Mammary epithelial cell (primary cell): ENCODE results near the gene PLCH1.

Experiments
- EZH2 ChIP-seq: IDR thresholded peaks from 2 replicates; pipeline ENCODE4 v1.6.1; 2012; ENCODE audit warnings: low read length, inconsistent platforms, borderline replicate concordance
- TF ChIP-seq, protein P1 (sequence below), 2 donors: IDR thresholded peaks in 1 of 2; conservative IDR thresholded peaks in 1 of 2; 2 replicates each; pipeline ENCODE4 v1.5.1; 2011 to 2012; ENCODE audit warnings: inconsistent platforms in 2 of 2, low read length in 2 of 2, mild to moderate bottlenecking in 2 of 2, control low read depth in 1 of 2, low read depth in 1 of 2; ENCODE audit not compliant: insufficient read depth in 1 of 2; ENCODE audit errors: extremely low read depth in 1 of 2

DNA sequence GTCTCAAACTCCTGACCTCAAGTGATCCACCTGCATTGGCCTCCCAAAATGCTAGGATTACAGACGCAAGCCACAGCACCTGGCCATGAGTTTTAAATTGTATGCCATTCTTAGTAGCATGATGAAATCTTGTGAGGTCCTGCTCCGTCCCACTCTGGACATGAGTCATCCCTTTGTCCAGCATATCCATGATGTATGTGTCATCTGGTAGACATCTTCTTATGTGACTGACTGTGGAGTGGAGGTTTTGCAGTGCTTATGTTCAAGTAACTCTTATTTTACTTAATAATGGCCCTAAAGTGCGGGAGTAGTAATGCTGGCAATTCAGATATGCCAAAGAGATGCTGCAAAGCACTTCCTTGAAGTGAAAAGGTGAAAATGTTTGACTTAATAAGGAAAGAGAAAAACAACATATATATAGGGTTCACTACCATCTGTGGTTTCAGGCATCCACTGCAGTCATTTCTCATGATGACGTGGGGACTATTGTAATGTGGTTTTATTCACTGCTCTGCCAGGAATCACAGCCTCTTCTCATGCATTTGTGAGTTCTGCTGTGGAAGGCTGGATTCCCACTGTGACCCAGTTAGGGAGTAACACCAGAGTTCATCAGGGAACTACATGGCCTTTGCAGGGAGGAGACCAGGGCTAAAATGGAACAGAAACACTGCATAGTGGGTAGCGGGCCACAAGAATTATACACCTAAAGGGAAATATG, 246.8 kb downstream of the PLCH1 start:
- TF ChIP-seq, protein P1, sequence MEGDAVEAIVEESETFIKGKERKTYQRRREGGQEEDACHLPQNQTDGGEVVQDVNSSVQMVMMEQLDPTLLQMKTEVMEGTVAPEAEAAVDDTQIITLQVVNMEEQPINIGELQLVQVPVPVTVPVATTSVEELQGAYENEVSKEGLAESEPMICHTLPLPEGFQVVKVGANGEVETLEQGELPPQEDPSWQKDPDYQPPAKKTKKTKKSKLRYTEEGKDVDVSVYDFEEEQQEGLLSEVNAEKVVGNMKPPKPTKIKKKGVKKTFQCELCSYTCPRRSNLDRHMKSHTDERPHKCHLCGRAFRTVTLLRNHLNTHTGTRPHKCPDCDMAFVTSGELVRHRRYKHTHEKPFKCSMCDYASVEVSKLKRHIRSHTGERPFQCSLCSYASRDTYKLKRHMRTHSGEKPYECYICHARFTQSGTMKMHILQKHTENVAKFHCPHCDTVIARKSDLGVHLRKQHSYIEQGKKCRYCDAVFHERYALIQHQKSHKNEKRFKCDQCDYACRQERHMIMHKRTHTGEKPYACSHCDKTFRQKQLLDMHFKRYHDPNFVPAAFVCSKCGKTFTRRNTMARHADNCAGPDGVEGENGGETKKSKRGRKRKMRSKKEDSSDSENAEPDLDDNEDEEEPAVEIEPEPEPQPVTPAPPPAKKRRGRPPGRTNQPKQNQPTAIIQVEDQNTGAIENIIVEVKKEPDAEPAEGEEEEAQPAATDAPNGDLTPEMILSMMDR (conservative IDR thresholded peaks at IDR 0.05 in 1 of 2, IDR thresholded peaks at IDR 0.05 in 1 of 2; ENCODE audit: extremely low read depth in 1 of 2, insufficient read depth in 1 of 2, low read depth in 1 of 2, low read length in 2 of 2): no peak
- no peak for TF ChIP-seq EZH2
